Anterior cingulate cortex (tissue), 58 donors: Measurements from ENCODE around the gene GLRA3.
A peak's percentile ranks its signal among the peaks of the same experiment; 100 is the strongest.
"Not testable (repeated sequence)": the region's sequence is repeated elsewhere in the genome, so short reads cannot be mapped to it uniquely, and the experiment has no call there.

Experiments
- DNase-seq, 58 donors: peaks; one replicate each; lab custom pipeline; 2025; lab: John Stamatoyannopoulos, UW

GLRA3 gene

DNA sequence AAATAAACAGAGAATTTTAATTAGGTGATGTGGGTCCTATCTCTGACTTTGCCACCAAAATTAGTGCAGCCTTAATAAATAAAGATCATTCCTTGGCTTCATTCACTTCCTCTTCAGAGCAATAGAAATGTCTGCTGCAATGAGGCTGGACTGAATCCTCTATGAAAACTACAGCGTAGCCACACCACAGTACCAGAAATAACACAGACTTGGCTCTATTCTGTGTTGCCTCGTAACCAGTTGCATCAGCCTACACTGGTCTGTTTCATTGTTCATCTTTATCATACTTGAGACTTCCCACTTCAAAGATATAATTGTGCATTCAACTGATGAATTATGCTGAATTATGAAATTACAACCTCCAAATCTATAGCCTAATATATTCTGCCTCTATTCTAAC lies 15.8 kb downstream of the GLRA3 start:
- DNase-seq = peak in 11 of 58 donors; percentile 2 to 28 (median 8)

DNA sequence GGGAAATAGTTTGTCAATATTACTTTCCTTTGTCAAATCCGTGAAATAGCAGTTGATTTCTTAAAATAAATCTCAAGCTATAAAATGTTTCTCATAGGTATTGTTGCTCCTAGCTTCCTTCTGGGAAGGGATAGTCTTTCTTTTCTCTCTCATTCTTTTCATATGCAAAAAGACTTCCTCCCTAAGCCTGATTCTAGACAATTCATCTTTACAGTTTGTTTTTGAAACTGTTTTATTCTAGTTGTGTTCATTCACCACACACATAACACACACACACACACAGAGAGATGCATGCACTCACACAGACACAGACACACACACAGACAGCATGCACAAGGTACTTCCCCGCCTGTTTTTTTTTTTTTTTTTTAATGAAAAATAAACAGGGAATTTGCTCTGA lies 18.2 kb downstream of the GLRA3 start:
- no peak for DNase-seq

DNA sequence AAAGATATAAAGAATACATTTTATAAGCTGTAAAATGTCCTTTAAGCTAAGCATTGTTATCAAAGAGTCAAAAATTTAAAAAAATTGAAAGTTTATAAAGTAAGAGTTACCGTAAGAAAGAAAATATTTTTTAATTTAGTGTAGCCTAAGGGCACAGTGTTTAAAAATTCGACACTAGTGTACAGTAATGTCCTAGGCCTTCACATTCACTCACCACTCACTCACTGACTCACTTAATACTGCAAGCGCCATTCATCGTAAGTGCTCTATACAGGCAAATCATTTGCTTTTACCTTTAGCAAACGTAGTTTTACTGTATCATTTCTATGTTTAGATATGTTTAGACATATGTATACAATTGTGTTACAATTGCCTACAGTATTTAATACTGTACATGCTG lies 20.2 kb downstream of the GLRA3 start:
- no peak for DNase-seq

DNA sequence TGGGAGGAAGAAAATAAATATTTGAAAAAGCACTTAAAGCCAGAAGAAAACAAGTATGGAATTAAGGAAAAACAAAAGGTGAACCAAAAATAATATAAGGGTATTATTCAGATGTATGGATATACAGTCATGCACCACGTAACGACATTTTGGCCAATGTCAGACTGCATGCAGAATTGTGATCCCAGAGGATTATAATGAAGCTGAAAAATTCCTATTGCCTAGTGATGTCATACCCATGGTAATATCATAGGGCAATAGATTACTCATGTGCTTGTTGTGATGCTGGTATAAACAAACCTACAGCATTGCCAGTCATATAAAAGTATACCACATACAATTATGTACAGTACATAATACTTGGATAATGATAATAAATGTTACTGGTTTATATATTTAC lies 20.9 kb downstream of the GLRA3 start:
- no peak for DNase-seq

DNA sequence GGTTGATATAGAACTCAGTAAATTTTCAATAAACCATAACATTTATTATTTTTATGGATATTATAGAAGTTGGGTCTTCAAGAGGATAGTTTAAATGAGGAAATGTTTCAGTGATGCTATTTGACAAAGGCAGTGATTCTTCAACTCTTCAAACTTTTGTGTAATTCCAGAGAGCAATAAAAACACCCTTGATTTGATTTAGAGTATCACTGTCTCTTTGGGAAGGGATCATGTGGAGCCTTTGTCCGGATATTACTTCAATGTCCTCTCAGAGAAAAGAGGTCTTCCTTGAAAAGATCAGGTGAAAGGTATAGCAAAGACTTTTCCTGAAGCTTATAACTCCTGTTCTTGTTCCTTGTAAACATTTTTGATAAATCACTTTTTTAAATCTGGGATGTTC lies 23.3 kb downstream of the GLRA3 start:
- no peak for DNase-seq

DNA sequence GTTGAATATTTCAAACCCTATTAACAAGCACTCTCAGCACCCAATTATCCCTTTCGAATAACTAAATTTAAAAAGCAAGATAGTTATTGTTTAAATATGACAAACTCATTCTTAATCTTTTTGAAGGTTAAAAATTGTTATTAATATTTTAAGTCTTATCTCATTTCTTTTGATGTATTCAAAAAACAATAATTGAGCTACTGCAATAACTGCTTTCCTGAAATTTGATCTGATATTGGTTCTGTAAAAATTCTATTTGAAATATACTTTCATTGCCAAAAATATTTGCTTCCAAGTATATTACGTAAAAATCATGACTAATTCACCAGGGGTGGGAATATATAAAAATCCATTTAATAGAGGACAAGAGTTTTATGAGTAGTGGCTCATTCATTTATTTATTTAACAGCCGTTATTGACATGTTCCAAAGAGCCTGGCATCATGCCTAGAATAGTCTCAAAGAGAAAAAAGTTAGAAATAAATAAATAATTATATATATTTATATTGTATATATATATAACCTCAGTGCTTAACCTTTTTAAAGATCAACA lies 34.4 kb downstream of the GLRA3 start:
- DNase-seq = no peak

DNA sequence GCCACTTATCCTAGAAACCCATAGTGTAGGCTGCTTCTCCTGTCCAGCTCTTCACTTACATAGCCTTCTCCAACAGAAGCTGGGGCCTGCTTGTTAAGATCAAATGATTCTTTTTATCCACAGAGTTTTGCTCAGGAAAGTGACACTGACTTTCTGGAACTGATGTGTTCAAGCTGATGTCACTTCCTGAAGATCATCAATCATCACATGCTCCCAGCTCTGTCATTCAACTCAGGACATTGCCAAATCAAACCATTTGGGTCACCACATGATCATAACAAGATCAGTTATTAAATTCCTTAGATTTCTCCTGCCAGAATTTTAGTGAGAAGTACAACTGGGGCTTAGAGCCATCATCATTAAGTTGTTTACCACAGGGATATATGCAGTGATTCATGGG lies 39.4 kb downstream of the GLRA3 start:
- no peak for DNase-seq

DNA sequence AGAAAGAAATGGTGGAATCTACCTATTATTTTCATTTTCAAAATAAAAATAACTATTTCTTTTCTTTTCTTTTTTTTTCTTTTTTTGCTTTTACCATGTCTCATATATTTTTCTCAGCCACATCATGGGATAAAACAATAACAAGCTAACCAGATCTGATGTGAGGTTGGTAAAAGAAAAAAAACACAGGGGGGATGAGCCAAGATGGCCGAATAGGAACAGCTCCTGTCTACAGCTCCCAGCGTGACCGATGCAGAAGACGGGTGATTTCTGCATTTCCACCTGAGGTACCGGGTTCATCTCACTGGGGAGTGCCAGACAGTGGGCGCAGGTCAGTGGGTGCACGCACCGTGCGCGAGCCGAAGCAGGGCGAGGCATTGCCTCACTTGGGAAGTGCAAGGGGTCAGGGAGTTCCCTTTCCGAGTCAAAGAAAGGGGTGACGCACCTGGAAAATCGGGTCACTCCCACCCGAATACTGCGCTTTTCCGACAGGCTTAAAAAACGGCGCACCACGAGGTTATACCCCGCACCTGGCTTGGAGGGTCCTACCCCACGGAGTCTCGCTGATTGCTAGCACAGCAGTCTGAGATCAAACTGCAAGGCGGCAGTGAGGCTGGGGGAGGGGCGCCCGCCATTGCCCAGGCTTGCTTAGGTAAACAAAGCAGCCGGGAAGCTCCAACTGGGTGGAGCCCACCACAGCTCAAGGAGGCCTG lies 50.6 kb downstream of the GLRA3 start:
- not testable (repeated sequence) for DNase-seq

DNA sequence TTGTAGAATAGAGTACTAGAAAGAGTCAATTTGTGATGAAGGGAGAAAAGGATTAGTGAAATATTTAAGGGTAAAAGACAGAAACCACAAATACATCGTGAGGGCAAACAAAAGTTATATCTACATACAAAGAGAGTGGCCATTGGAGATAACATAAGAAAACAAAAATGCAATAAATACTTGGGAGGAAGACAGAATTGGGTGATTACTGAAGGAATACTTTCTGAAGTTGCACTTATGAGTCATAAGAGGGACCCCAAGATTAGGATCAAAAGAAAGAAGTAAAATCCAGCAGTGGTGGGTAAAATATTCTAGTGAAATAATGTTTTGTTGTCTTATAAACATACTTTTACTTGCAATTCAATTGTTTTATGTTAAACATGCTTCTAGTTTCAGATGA lies 53.7 kb downstream of the GLRA3 start:
- no peak for DNase-seq

DNA sequence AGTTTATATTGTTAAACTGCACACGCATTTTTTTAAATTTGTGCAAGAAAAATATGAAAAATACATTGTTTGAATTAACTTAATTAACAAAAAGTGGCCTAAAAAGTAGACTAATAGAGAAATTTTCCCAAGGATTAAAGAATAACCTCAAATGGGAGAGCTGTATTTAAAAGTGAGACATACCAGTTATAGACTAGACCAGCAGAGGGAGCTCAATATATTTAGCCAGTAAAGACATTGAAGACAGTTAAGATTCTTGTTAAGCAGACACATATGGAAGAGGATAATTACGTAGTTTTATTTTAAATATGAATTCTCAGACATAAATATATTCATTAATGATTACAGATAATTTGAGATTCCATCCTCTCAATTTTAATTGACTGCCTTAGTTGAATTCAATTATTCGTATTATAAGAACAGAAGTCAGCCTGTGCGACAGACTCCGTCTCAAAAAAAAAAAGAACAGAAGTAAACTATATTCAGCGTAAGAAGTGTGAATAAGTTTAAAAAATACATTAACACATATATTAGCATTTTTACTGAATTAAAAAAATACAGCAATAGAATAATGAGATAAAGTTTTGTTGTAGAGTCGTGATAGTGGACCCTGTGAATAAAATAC lies 64.8 kb downstream of the GLRA3 start:
- DNase-seq = peak in 1 of 58 donors; percentile 4

DNA sequence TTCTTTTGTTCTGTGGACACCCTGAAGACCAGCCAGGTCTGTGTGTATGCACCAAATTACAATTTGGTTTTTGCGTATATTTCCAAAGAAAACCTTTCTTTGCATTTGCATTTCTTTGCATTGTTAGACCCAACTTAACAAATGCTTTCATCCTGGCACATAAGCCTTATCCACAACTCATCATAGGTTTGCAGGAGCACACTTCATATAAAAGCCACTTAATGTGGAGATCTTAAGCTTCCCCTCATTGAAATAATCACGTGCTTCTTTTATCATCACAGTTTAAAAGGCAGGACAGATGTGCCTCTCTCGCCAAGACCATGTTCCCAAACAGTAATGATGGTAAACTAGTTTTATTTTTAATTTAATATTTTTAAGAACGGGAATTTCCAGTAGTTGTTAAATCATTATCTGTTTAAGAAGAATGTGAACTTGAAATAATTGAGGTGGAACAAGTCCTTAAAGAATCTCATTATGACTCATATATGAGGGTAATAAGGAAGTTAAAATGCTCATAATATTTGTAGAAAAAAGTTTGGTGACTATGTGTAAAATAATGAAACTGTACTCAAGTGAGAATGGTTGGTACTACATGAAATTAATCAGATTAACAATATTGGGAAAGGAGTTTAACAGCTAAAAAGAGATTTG lies 65.5 kb downstream of the GLRA3 start:
- no peak for DNase-seq

DNA sequence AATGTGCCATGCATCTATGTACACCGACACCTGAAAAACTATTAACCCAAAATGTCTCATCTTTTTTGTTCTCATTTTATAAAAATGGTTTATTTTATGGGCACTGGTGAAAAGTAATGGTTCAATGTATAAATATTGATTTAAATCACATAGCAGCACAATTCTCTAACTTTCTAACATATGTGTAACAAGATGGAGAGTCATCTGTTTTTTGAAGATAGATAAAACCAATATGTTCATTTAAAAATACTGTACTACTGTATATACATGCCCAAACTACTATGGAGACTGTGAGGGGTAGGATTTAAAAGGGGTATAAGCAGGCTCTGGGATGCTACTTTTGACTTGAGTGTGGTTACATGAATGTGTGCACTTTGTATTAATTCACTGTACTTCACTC lies 67.6 kb downstream of the GLRA3 start:
- DNase-seq = no peak

DNA sequence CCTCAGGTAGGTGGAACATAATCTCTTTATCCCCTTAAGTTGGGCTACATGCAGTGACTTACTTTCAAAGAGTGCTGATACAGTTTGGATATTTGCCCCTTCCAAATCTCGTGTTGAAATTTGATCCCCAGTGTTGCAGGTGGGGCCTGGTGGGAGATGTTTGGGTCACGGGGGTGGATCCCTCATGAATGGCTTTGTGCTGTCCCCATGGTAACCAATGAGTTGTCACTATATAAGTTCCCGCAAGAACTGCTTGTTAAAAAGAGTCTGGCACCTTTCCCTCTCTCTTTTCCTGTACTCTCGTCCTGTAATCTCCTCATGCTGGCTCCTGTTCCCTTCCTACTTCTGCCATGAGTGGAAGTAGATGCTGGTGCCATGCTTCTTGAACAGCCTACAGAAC lies 71.3 kb downstream of the GLRA3 start:
- DNase-seq = no peak

DNA sequence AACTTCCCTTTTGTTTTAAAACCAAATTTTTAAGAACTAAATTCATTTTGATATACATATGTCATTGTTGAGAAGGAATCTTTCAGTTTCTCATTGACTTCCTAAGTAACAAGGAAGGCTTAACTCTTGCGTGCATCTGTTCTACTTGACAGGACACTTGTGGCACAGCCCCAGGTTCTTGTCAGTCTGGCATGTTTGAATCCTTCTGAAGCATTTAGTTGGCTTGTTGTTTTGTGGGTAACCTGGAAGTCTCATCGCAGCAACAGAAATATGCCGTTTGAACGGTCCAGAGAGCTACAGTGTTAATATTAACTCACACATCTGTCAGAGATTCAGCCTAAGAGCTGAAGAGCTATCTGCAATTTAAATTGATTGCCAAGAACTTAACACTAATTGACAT lies 76.0 kb downstream of the GLRA3 start:
- no peak for DNase-seq

DNA sequence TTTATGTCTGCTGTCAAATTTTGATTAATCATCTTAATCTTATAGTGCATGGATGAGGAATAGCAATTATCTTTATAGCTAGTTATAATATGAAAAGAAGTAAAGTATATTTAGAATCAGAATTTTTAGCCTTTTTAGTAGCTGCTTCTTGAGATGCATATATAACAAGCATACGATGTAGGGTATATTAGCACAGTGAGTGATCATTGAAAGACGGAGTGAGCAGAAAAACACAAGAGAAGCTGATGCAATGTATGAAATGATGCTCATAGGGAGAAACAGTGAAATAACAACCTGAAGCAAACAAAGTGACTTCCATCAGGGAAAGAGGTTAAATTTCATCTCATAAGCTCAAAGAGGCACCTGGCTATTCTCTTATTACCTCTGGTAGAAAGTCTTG lies 77.0 kb downstream of the GLRA3 start:
- no peak for DNase-seq

DNA sequence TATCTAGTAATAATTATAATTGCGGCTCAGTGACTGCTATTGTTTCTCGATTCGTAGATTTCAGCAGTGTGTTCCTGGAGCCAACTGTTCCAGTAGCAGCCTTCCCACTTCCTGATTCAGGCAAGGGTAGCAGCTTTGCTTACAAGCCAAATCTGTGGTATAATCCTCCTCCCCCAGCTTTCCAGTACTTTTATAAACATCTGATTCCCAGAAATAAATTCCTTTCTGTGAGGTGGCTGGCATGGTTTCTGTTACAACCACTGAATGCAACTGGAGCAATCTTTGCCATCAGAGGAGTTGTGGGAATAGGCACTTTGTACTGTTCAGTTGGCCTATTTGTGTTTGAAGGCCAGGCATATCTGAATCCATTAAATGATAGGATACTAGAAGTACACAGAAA lies 80.0 kb downstream of the GLRA3 start:
- peak in 9 of 58 donors; percentile 1 to 39 (median 6) for DNase-seq

DNA sequence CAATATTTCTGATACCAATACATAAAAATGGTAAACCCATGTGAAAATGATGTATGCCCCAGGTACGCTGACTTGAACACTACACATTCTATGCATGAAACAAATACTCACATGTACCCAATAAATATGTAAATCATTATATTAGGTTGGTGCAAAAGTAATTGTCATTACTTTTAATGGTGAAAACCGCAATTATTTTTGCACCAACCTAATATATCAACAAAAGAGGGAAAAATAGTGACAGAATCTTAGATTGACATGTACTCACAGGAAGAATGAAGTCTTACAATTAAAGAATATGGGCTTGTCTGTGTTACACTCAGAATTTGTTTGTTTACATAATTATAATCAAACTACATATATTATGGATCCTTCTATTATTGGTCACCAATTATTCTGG lies 82.3 kb downstream of the GLRA3 start:
- DNase-seq = no peak

DNA sequence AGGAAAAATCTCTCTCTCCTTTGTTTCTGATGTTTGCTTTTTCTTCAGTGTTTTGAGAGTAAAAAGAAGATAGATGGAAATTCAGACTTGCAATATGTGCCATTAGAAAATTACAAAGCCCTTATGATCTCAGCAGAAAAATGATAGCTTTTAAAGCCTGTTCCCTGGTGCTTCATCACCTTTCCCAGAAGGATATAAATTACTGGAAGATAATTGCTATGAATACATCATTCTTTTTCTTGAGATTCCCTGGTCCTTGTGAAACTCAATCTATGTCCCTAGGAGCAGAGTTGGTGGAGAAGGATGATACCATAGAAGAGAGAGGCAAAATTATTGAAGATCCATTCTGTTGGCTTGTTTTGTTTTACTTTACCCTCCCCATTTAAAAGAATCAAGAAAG lies 86.5 kb downstream of the GLRA3 start:
- no peak for DNase-seq

DNA sequence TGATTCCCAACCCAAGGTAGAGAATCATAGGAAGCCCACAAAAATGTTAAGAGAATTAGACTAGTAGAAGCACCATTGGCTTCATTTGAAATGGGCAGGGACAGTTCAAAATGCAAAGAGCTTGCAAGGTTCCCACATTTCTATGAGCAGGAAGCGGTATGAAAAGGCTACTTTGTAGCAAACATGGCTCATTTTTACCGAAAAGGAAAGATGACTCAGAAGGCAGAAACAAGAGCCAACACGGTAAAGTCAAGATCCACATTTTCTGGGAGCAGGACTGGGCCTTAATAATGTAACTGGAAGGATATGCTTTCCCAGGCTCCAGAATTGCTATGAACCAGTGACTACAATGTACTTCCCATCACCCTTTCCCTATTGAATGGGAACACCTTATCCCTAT lies 89.5 kb downstream of the GLRA3 start:
- DNase-seq = no peak

DNA sequence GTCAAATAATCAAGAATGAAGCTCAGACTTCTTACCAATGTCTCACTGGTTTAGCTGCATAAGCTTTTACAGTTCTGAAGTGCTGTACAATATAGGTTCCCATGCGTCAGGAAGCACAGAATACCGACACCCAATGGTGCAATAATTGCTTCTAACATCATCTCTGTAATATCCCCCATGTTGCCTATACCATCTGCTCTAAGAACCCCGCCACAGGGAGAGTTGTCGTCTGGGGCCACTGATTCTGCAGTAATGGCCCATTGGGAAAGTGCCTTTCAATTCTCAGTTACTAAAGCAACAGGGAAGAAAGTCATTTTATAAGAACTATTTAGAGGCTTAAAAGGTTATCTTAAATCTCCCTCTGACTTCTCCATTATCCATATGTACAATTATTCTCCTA lies 94.9 kb downstream of the GLRA3 start:
- no peak for DNase-seq

DNA sequence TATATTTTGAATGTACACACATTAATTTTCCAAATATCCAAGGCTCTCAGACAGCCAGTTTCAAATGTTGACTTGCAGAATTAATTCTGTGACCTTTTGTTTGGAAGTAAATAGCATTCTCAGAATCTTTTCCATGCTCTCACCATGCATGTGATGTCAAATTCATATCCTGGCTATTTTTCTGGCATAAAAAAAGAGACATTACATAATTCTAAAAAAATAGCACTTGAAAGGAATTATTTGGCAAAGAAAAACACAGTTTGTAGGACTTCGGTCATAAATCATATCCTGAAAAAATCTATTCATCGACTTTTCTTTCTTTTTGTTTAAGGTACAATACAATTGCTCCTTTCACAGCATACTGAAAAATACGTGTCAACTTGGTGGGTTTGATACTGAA lies 111.2 kb downstream of the GLRA3 start:
- DNase-seq = no peak
